Activated CD4-positive, alpha-beta T cell treated with anti-CD3 and anti-CD28 coated beads, Interleukin-2, amount 50 U/mL, for 16 hours (primary cell): ENCODE data around the gene SLC19A1.

Experiments
- DNase-seq: peaks from one replicate; pipeline ENCODE4 v3.0.0-alpha.2; 2020

Gene SLC19A1

GRCh38 chr21:45557616-45558043 is 15.4 kb upstream of the SLC19A1 start:
- DNase-seq, result no peak

- DNase-seq, result no peak
Measured at GRCh38 chr21:45556645-45557615, 14.7 kb upstream of the SLC19A1 start.

GRCh38 chr21:45556302-45556644 is 14.0 kb upstream of the SLC19A1 start:
- no peak for DNase-seq

GRCh38 chr21:45555557-45556301 is 13.5 kb upstream of the SLC19A1 start:
- peak; percentile 64 for DNase-seq

GRCh38 chr21:45555251-45555556 is 13.0 kb upstream of the SLC19A1 start:
- no peak for DNase-seq

- peak; percentile 90 for DNase-seq
Measured at GRCh38 chr21:45554477-45555175, 12.4 kb upstream of the SLC19A1 start.

- no peak for DNase-seq
Measured at GRCh38 chr21:45552696-45553391, 10.6 kb upstream of the SLC19A1 start.

GRCh38 chr21:45551783-45552695 is 9.8 kb upstream of the SLC19A1 start:
- no peak for DNase-seq

- peak; percentile 89 for DNase-seq
Measured at GRCh38 chr21:45551316-45551715, 9.1 kb upstream of the SLC19A1 start.

GRCh38 chr21:45550522-45551210 is 8.4 kb upstream of the SLC19A1 start:
- peak; percentile 85 for DNase-seq

GRCh38 chr21:45549626-45550463 is 7.6 kb upstream of the SLC19A1 start:
- no peak for DNase-seq

GRCh38 chr21:45548711-45549491 is 6.7 kb upstream of the SLC19A1 start:
- DNase-seq, result no peak

- DNase-seq, result no peak
Measured at GRCh38 chr21:45547545-45547900, 5.3 kb upstream of the SLC19A1 start.

GRCh38 chr21:45546636-45547544 is 4.7 kb upstream of the SLC19A1 start:
- no peak for DNase-seq

GRCh38 chr21:45545691-45546531 is 3.7 kb upstream of the SLC19A1 start:
- DNase-seq, result no peak

GRCh38 chr21:45545236-45545570 is 3.0 kb upstream of the SLC19A1 start:
- no peak for DNase-seq

- no peak for DNase-seq
Measured at GRCh38 chr21:45544449-45545235, 2.4 kb upstream of the SLC19A1 start.
